PC-9 (cell line): ENCODE data around the gene SLC38A1.

Experiments used
- EZH2 ChIP-seq: fragments of 200-600 bp; sonication (generic); IDR thresholded peaks from 2 replicates; pipeline ENCODE4 v1.8.0; 2017; ENCODE audit warnings: antibody characterized with exemption, low read depth
- TF ChIP-seq, protein P1 (sequence below): fragments of 200-600 bp; sonication (generic); conservative IDR thresholded peaks from 2 replicates; pipeline ENCODE4 v1.6.1; 2017; ENCODE audit warnings: mixed run types, antibody characterized with exemption, mild to moderate bottlenecking, moderate library complexity

DNA sequence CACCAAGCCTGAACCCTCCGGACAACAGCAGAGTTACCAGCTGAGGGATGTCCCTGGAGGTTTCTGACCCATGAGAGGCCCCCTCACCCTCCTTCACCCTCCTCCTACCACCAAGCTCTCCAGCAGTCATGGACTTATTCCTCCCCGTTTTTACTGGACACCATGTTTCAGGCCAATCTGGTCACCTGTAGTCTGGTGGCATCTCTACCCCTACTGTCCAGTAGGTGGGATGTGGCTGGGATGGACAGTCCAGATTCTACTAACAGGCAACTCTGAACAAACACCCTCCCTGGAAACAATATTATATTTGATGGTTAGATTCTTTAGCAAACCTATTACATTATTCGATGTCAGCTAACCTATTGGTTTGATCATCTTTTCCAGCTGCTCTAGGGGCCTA lies 83.2 kb downstream of the SLC38A1 start:
- TF ChIP-seq, protein P1, sequence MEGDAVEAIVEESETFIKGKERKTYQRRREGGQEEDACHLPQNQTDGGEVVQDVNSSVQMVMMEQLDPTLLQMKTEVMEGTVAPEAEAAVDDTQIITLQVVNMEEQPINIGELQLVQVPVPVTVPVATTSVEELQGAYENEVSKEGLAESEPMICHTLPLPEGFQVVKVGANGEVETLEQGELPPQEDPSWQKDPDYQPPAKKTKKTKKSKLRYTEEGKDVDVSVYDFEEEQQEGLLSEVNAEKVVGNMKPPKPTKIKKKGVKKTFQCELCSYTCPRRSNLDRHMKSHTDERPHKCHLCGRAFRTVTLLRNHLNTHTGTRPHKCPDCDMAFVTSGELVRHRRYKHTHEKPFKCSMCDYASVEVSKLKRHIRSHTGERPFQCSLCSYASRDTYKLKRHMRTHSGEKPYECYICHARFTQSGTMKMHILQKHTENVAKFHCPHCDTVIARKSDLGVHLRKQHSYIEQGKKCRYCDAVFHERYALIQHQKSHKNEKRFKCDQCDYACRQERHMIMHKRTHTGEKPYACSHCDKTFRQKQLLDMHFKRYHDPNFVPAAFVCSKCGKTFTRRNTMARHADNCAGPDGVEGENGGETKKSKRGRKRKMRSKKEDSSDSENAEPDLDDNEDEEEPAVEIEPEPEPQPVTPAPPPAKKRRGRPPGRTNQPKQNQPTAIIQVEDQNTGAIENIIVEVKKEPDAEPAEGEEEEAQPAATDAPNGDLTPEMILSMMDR: no peak
- no peak for TF ChIP-seq EZH2
